CD4-positive, alpha-beta memory T cell (primary cell): ENCODE measurements around the gene TSPAN2. TPM values are rescaled to one million over a fixed set of nuclear protein-coding genes. Genes with fewer than 3 reads are reported as not detected.
A peak's percentile ranks its signal among the peaks of the same experiment; 100 is the strongest.

Source experiments
- CTCF ChIA-PET: fragments of 350-600 bp; sonication (Branson Sonifier 250); formaldehyde crosslinking; loops from one replicate; lab custom pipeline; 2021; ENCODE audit warnings: inconsistent platforms; ENCODE audit not compliant: partially characterized antibody; lab: Charles Lee
- POLR2A ChIA-PET: fragments of 350-600 bp; sonication (Branson Sonifier 250); formaldehyde crosslinking; loops from one replicate; lab custom pipeline; 2021; ENCODE audit not compliant: partially characterized antibody; lab: Charles Lee
- DNase-seq, 5 donors: peaks; one replicate each; pipeline versions ENCODE4 v3.0.0 to v3.0.0-alpha.2; 2020 to 2022; ENCODE audit warnings: mixed read lengths in 1 of 5
- H3K27ac ChIP-seq: one replicate; pipeline ENCODE4 v1.7.0; 2013; ENCODE audit warnings: low read depth, low read length
- H3K27me3 ChIP-seq: 2 replicates; pipeline ENCODE4 v1.7.0; 2013; ENCODE audit warnings: mild to moderate bottlenecking, low read length, moderate library complexity; ENCODE audit not compliant: insufficient read depth
- H3K36me3 ChIP-seq: 2 replicates; pipeline ENCODE4 v1.7.0; 2013; ENCODE audit warnings: mild to moderate bottlenecking, low read length, moderate library complexity; ENCODE audit not compliant: insufficient read depth
- H3K4me1 ChIP-seq: 2 replicates; pipeline ENCODE4 v1.7.0; 2013; ENCODE audit warnings: mild to moderate bottlenecking, low read length, moderate library complexity; ENCODE audit not compliant: insufficient read depth
- H3K4me3 ChIP-seq, 2 donors: one replicate each; pipeline ENCODE4 v1.7.0; 2013; ENCODE audit warnings: low read length in 2 of 2, mild to moderate bottlenecking in 1 of 2
- H3K9me3 ChIP-seq, 2 donors: one replicate each; pipeline ENCODE4 v1.7.0; 2013; ENCODE audit warnings: low read length in 2 of 2, control low read depth in 1 of 2; ENCODE audit not compliant: control insufficient read depth in 1 of 2
- H3K27ac Mint-ChIP-seq, 7 donors: one replicate each; pipeline ENCODE4 v1.8.0; 2020 to 2021; ENCODE audit warnings: mixed read lengths in 7 of 7, mild to moderate bottlenecking in 6 of 7, inconsistent platforms in 3 of 7, moderate library complexity in 3 of 7
- H3K27me3 Mint-ChIP-seq, 2 donors: one replicate each; pipeline ENCODE4 v1.8.0; 2020 to 2021; ENCODE audit warnings: mixed read lengths in 2 of 2
- H3K36me3 Mint-ChIP-seq, 2 donors: one replicate each; pipeline ENCODE4 v1.8.0; 2020 to 2021; ENCODE audit warnings: mixed read lengths in 2 of 2, inconsistent platforms in 1 of 2, mild to moderate bottlenecking in 1 of 2
- H3K4me1 Mint-ChIP-seq, 4 donors: one replicate each; pipeline ENCODE4 v1.8.0; 2020 to 2021; ENCODE audit warnings: mixed read lengths in 4 of 4, mild to moderate bottlenecking in 1 of 4
- H3K4me3 Mint-ChIP-seq, 8 donors: one replicate each; pipeline ENCODE4 v1.8.0; 2020 to 2021; ENCODE audit warnings: mixed read lengths in 8 of 8, mild to moderate bottlenecking in 7 of 8, moderate library complexity in 6 of 8, inconsistent platforms in 3 of 8
- H3K9me3 Mint-ChIP-seq, 8 donors: one replicate each; pipeline ENCODE4 v1.8.0; 2020 to 2021; ENCODE audit warnings: mixed read lengths in 8 of 8, mild to moderate bottlenecking in 5 of 8, inconsistent platforms in 3 of 8, moderate library complexity in 1 of 8
- intact Hi-C: fragments of 100-400 bp; cut with micrococcal nuclease; formaldehyde crosslinking; loops from one replicate; pipeline ENCODE4 v1.15.1; 2023
- polyA plus RNA-seq, 2 donors: library from polyadenylated mRNA; unstranded; fragments of 300-500 nt; fragmentation: Illumina TruSeq; gene quantifications; one replicate each; pipeline ENCODE4 v1.2.3, GENCODE V29; 2021
- total RNA-seq, 2 experiments: library from RNA; stranded (reverse); gene quantifications; one replicate each; pipeline ENCODE4 v1.2.3, GENCODE V29; 2021

The TSPAN2 gene
- total and polyA plus RNA-seq, 4 experiments from 2014 or later: 1.3 to 21.8 (median 12.1) TPM

DNA sequence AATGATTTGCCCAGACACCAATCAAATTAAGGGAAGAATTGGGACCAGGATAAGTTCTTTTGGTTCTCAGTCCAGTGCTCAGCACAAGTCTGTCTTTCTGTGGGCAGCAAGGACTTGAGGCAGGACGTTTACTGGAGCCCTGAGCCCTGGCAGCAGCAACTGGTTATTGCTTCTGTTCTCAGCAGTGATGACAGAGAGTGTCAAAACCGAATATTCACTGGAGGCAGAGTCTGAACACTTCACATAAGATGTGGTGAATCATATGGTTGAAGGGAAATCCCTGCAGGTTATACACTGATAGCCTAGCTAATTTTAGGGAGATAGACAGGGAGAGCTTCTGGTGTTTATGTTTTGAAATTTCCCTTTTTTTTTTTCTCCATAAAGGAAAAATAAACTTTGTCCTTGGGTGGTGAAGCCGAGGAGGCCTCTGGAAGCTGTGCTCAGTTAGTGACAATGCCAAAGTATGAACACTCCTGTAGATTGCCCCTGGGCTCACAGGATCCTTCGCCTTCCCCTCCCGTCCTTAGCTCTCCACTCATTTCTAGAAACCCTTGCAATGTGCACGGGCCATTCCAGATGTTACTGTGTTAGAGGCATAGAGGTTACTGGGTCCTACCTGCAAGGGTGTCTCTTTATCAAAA, 26.3 kb upstream of the TSPAN2 start:
- Mint-ChIP-seq H3K4me3 (no peak overlapping the region), H3K9me3 (peaks cover 0 to 17% (median 3%) of the 10 kb centered on the region in 8 donors), H3K27ac (no peak overlapping the region), H3K27me3 (peaks cover 2 to 4% of the 10 kb centered on the region in 2 donors), H3K36me3 (peaks cover 0 to 3% of the 10 kb centered on the region in 2 donors), H3K4me1 (peaks cover 2 to 17% (median 10%) of the 10 kb centered on the region in 4 donors)
- Histone ChIP-seq H3K9me3 (no peaks in the 10 kb centered on the region), H3K36me3 (no peaks in the 10 kb centered on the region), H3K4me3 (no peak overlapping the region), H3K27me3 (no peaks in the 10 kb centered on the region), H3K4me1 (peaks cover 12% of the 10 kb centered on the region), H3K27ac (no peak overlapping the region)
- ChIA-PET CTCF (interaction anchor here (0.6 to 7.2 kb wide), 4 partner anchors 64 to 783 kb away, joined by 4 to 176 read pairs (median 30); no protein-coding TSS in a partner anchor), POLR2A (no interaction called here)
- intact Hi-C loops: loop anchor here (10.0 kb wide), 1 partner anchor 771 kb away; no protein-coding TSS in a partner anchor
- DNase-seq: no peak

DNA sequence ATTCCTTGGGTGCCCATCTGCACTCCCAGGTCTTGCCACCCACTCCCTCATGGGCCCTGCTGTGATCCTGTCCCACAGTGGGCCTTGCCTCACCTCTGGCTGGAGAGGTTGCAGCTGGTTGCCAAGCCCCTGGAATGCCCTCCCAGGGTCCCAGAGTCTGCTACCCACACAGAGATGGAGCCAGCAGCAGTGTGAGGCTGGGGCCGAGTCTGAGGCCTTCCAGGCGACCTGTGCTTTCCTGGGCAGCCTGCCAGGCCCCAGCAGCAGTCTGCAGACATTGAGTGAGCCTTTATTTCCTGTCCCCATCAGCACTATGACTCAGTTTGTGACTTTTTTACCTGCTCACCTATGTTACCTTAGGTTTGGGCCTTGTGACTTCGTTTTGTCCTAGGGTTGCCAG, 25.0 kb upstream of the TSPAN2 start:
- Mint-ChIP-seq H3K36me3 (peaks cover 0 to 2% of the 10 kb centered on the region in 2 donors), H3K4me3 (no peak overlapping the region), H3K9me3 (peaks cover 0 to 11% (median 3%) of the 10 kb centered on the region in 8 donors), H3K27me3 (peaks cover 0 to 1% of the 10 kb centered on the region in 2 donors), H3K4me1 (peaks cover 2 to 17% (median 10%) of the 10 kb centered on the region in 4 donors), H3K27ac (peak overlapping the region in 4 of 7 donors; percentile 27 to 42 (median 38))
- ChIA-PET POLR2A (interaction anchor here (3.9 kb wide), 1 partner anchor 15 kb away, joined by 13 read pairs; no protein-coding TSS in a partner anchor), CTCF (interaction anchor here (0.8 to 7.2 kb wide), 8 partner anchors 10 to 480 kb away, joined by 3 to 176 read pairs (median 14); no protein-coding TSS in a partner anchor)
- DNase-seq: no peak
- Histone ChIP-seq H3K4me3 (no peak overlapping the region), H3K4me1 (peaks cover 12% of the 10 kb centered on the region), H3K27me3 (no peaks in the 10 kb centered on the region), H3K9me3 (no peaks in the 10 kb centered on the region), H3K27ac (no peak overlapping the region), H3K36me3 (no peaks in the 10 kb centered on the region)
- intact Hi-C loops: loop anchor here (10.0 kb wide), 1 partner anchor 770 kb away; no protein-coding TSS in a partner anchor

DNA sequence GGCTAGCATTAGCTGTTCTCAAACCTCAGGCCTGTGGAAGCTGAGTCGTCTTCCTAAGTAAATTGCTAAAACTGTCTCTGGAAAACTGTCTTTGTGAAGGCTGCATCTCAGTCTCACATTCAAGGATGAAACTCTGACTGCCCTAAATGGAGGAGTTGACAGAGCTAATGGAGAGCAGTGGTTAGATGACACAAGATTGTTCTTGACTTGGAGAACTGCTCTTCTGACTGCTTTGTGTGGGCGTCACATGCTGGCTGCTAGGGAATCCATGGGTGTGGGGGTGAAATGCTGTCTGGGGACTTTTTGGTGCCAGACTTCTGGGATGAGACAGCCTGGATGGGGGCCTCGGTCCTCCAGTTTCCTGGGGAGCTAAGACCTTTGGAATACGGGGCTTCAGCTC, 24.5 kb upstream of the TSPAN2 start:
- peak overlapping the region in 3 of 7 donors; percentile 42 to 62 (median 61) for H3K27ac Mint-ChIP-seq
- peaks cover 12% of the 10 kb centered on the region for H3K4me1 ChIP-seq
- H3K27me3 ChIP-seq: no peaks in the 10 kb centered on the region
- H3K27me3 Mint-ChIP-seq: no peaks in the 10 kb centered on the region
- no peaks in the 10 kb centered on the region for H3K36me3 ChIP-seq
- ChIA-PET CTCF (interaction anchor here (0.6 to 7.2 kb wide), 13 partner anchors 9 to 480 kb away, joined by 3 to 176 read pairs (median 11); no protein-coding TSS in a partner anchor), POLR2A (interaction anchor here (1.1 to 3.9 kb wide), 2 partner anchors 14 to 131 kb away, joined by 4 to 13 read pairs; no protein-coding TSS in a partner anchor)
- no peak overlapping the region for H3K27ac ChIP-seq
- H3K9me3 Mint-ChIP-seq: peaks cover 0 to 12% (median 8%) of the 10 kb centered on the region in 8 donors
- intact Hi-C loops: loop anchor here (1.0 to 10.0 kb wide), 2 partner anchors 134 to 769 kb away; no protein-coding TSS in a partner anchor
- H3K4me1 Mint-ChIP-seq: peaks cover 2 to 17% (median 10%) of the 10 kb centered on the region in 4 donors
- H3K4me3 Mint-ChIP-seq: no peak overlapping the region
- DNase-seq: no peak
- no peak overlapping the region for H3K4me3 ChIP-seq
- H3K9me3 ChIP-seq: no peaks in the 10 kb centered on the region
- H3K36me3 Mint-ChIP-seq: peaks cover 0 to 2% of the 10 kb centered on the region in 2 donors

GRCh38 chr1:115112496-115113375, 23.4 kb upstream of the TSPAN2 start:
- Histone ChIP-seq H3K9me3 (no peaks in the 10 kb centered on the region), H3K27ac (no peak overlapping the region), H3K27me3 (no peaks in the 10 kb centered on the region), H3K36me3 (no peaks in the 10 kb centered on the region), H3K4me3 (no peak overlapping the region), H3K4me1 (peaks cover 18% of the 10 kb centered on the region)
- ChIA-PET CTCF (interaction anchor here (0.6 to 7.2 kb wide), 20 partner anchors 8 to 482 kb away, joined by 3 to 176 read pairs (median 6); no protein-coding TSS in a partner anchor), POLR2A (interaction anchor here (1.0 to 3.9 kb wide), 3 partner anchors 13 to 130 kb away, joined by 3 to 13 read pairs (median 4); no protein-coding TSS in a partner anchor)
- H3K4me3 Mint-ChIP-seq: no peak overlapping the region
- intact Hi-C loops: loop anchor here (1.0 to 10.0 kb wide), 2 partner anchors 133 to 768 kb away; no protein-coding TSS in a partner anchor
- H3K4me1 Mint-ChIP-seq: peaks cover 9 to 25% (median 18%) of the 10 kb centered on the region in 4 donors
- H3K36me3 Mint-ChIP-seq: peaks cover 0 to 2% of the 10 kb centered on the region in 2 donors
- peak in 4 of 5 donors; percentile 39 to 60 (median 46) for DNase-seq
- H3K9me3 Mint-ChIP-seq: peaks cover 0 to 13% (median 9%) of the 10 kb centered on the region in 8 donors
- no peaks in the 10 kb centered on the region for H3K27me3 Mint-ChIP-seq
- H3K27ac Mint-ChIP-seq: peak overlapping the region in 6 of 7 donors; percentile 12 to 69 (median 46)

DNA sequence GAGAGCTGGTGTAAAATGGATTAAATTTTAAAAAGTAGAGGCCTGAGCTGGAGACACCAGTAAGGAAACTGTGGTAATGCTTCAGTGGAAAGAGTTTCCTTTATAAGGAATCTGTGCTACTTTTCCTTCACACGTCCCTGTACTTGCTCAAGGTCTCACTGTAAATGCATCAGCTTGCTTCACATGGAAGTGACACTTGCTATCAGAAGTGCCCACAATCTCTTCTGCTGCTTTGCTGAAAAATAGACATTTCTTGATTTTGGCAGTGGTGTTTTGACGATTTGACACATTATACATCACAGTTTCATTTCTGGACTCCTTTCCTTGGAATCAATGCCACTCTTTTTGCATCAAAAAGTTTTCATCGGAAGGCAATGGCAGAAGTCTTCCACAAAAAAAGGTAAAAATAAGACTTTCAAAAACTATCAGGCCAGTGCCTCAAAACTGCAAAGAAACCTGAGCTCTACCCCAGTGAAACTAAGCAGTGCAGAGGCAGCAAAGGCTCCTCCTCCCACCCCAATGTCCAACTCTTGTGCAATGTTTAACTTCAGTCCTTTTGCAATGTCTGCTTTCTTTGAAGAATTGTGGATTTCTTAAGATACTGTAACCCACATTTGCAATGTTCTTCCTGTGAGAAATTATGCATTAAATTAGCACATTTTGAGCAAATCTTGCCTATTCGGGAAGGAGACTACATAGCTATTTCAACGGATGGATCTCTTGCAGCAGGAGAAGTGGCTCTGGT, 18.4 kb upstream of the TSPAN2 start:
- Histone ChIP-seq H3K4me1 (peaks cover 14% of the 10 kb centered on the region), H3K27me3 (no peaks in the 10 kb centered on the region), H3K36me3 (no peaks in the 10 kb centered on the region), H3K27ac (no peak overlapping the region), H3K9me3 (no peaks in the 10 kb centered on the region), H3K4me3 (no peak overlapping the region)
- peaks cover 0 to 13% (median 9%) of the 10 kb centered on the region in 8 donors for H3K9me3 Mint-ChIP-seq
- H3K4me1 Mint-ChIP-seq: peaks cover 13 to 26% (median 21%) of the 10 kb centered on the region in 4 donors
- peak overlapping the region in 1 of 7 donors; percentile 13 for H3K27ac Mint-ChIP-seq
- POLR2A ChIA-PET: interaction anchor here (0.8 kb wide), 1 partner anchor 9 kb away, joined by 3 read pairs; no protein-coding TSS in a partner anchor
- DNase-seq: no peak
- H3K27me3 Mint-ChIP-seq: peaks cover 0 to 3% of the 10 kb centered on the region in 2 donors
- intact Hi-C loops: loop anchor here (10.0 kb wide), 1 partner anchor 353 kb away; the partner anchor contains the start of gene CSDE1
- CTCF ChIA-PET: interaction anchor here (1.0 to 1.8 kb wide), 4 partner anchors 8 to 130 kb away, joined by 3 to 5 read pairs (median 4); no protein-coding TSS in a partner anchor
- H3K4me3 Mint-ChIP-seq: no peak overlapping the region
- peaks cover 2 to 6% of the 10 kb centered on the region in 2 donors for H3K36me3 Mint-ChIP-seq

GRCh38 chr1:115105831-115106230, 16.5 kb upstream of the TSPAN2 start:
- H3K9me3 Mint-ChIP-seq: peaks cover 0 to 13% (median 9%) of the 10 kb centered on the region in 8 donors
- H3K27ac Mint-ChIP-seq: no peak overlapping the region
- Histone ChIP-seq H3K4me1 (peaks cover 13% of the 10 kb centered on the region), H3K36me3 (no peaks in the 10 kb centered on the region), H3K4me3 (no peak overlapping the region), H3K27ac (no peak overlapping the region), H3K27me3 (no peaks in the 10 kb centered on the region), H3K9me3 (no peaks in the 10 kb centered on the region)
- H3K36me3 Mint-ChIP-seq: peaks cover 2 to 6% of the 10 kb centered on the region in 2 donors
- peaks cover 0 to 3% of the 10 kb centered on the region in 2 donors for H3K27me3 Mint-ChIP-seq
- ChIA-PET CTCF (interaction anchor here (1.1 to 1.4 kb wide), 3 partner anchors 17 to 53 kb away, joined by 3 to 5 read pairs (median 4); no protein-coding TSS in a partner anchor), POLR2A (no interaction called here)
- intact Hi-C loops: loop anchor here (10.0 kb wide), 1 partner anchor 351 kb away; the partner anchor contains the start of gene CSDE1
- no peak for DNase-seq
- peaks cover 19 to 23% (median 21%) of the 10 kb centered on the region in 4 donors for H3K4me1 Mint-ChIP-seq
- H3K4me3 Mint-ChIP-seq: no peak overlapping the region
